ENCODE results near the gene FOXRED2. TPM values are rescaled to one million over a fixed set of nuclear protein-coding genes. Genes with fewer than 3 reads are reported as not detected.
"Not testable (repeated sequence)": the region's sequence is repeated elsewhere in the genome, so short reads cannot be mapped to it uniquely, and the experiment has no call there.

Gene FOXRED2
- 10 to 100 TPM; 15.5 to 23.4 (median 18.5) TPM for polyA plus RNA-seq (ENCODE audit: insufficient read depth in 1 of 5, insufficient read length in 5 of 5, low replicate concordance in 1 of 5)
- long read RNA-seq, donor 1, full-length matches to known transcripts, result 3 of 3 reads
- long read RNA-seq, donor 1, partial matches to known transcripts, result 0 of 3 reads
- long read RNA-seq, donor 1, other reads (novel, unspliced or antisense), result 0 of 3 reads
- long read RNA-seq, donor 2, partial matches to known transcripts, result 0 of 1 reads
- long read RNA-seq, donor 2, other reads (novel, unspliced or antisense), result 0 of 1 reads
- long read RNA-seq, donor 3, full-length matches to known transcripts, result 4 of 4 reads
- long read RNA-seq, donor 3, partial matches to known transcripts, result 0 of 4 reads
- long read RNA-seq, donor 3, other reads (novel, unspliced or antisense), result 0 of 4 reads
- long read RNA-seq, donor 4, result 0 reads
- long read RNA-seq, donor 5, partial matches to known transcripts, result 0 of 1 reads
- long read RNA-seq, donor 5, other reads (novel, unspliced or antisense), result 0 of 1 reads
- long read RNA-seq, donor 6, full-length matches to known transcripts, result 3 of 3 reads
- long read RNA-seq, donor 6, partial matches to known transcripts, result 0 of 3 reads
- long read RNA-seq, donor 6, other reads (novel, unspliced or antisense), result 0 of 3 reads
- long read RNA-seq, donor 7, partial matches to known transcripts, result 0 of 3 reads
- long read RNA-seq, donor 7, other reads (novel, unspliced or antisense), result 0 of 3 reads
- long read RNA-seq, donor 8, partial matches to known transcripts, result 0 of 1 reads
- long read RNA-seq, donor 8, other reads (novel, unspliced or antisense), result 0 of 1 reads

DNA sequence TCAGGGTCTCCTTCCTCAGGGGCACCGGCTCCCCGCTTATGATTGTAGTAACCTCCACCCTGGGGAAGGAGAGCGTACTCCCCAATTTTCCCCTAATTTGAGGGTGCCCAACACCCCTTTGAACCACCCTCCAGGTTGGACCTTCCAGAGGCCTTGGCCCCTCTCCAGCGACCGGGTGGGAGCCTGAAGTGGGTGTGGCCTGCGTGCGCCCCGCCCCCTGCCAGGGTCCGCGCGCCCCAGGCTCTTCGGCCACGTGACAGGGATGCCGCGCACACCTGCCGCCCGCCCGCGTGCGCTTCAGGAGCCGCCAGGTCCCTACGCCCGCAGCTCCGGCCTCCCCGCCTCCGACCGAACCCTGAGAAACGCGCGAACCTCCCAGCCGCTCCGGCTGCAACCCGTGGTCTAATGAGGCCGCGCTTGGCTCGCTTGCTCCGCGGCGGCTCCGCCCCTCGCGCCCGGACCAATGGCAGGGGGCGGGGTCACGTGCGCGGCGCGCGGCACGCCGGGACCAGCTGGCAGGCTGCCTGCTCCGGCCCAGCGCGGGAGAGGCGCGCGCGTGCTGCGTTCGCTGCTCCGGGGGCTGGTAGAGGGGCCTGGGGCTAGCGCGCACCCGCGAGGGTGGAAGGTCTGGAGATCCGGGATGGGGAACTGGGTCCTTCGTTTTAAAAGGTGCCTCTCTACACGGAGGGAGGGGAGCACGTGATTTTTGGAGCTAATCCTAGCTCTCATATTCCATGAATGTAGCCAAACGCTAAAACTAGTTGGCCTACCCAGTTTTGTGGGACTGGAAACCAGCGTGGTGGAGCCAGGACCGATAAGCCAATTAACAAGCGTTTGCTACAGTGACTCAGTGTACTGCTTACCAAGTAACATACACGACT, at the start of gene FOXRED2:
TSS of gene FOXRED2 (minus strand) at position 404 of the 881 bp plus-strand sequence. CDS start 618 bp downstream, outside the sequence.
- peak; percentile 86 to 87 for DNase-seq

DNA sequence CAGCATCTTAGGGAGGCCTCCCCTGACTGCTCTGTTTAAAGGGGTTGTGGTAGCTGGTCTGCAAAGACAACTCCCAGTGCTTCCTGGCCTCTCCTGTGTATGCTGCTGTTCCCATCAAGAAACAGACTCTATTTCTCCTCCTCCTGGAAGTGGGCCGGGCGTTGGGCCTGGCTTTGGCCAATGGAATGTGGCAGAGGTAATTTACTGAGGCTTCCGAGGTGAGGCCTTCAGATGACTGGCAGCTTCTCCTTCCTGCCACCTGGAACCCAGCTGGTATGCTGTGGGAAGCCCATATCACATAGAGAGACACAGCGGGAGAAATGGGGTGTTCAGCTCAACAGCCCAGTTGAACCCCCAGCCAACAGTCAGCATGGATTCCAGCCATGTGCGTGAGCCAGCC, 47.3 kb upstream of the FOXRED2 start:
- no peak for DNase-seq

DNA sequence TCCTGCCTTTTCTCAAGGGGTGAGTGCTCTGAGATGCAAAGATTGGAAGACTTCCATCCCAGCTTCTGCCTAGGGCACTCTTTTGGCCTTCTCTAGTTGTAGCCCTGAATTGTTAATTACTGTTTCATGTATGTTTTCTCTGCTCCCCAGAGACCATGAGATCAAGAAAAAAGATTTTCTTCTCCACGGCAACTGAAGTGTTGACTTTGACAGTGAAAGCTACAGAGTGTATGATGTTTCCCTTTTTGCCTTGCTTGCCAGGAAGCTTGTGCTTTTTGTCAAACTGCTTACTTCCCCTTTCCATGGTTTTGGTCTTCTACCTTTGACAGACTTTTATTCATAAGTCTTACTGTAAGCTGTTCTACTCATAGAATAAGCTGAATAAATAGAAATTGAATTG, 45.4 kb upstream of the FOXRED2 start:
- no peak for DNase-seq

DNA sequence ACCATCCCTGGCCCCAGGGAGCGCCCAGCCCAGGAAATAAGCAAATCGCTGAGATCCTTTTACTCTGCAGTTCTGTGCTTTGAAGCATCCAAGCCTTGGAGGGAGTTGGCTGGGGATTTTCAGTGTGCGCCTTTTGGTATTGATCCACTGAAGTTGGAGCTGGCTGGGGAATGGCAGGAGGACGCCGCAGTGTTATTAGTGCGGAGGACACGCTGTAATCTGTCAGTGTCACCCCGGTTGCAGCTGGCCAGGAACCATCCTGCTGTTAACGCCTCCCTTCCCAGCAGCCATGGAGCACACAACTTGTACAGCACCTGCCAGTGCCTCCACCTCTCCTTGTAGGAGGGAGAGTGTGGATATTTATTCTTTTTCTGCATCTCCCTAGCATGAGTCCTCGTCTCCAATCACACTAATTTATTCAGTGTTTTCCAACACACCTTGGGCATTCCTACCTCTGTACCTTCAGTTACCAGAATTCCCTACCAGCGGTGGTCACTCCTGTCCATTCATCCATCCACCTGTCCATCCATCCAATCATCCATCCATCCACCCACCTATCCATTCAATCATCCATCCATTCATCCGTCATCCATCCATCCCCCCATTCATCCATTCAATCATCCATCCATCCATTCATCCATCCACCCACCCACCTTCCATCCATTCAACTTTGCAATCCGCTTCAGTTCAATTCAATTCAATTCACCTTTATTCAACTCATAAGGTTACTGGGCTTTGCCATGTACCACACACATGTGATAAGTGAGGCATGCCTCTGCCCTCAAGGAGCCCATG, 44.1 kb upstream of the FOXRED2 start:
- no peak for DNase-seq

DNA sequence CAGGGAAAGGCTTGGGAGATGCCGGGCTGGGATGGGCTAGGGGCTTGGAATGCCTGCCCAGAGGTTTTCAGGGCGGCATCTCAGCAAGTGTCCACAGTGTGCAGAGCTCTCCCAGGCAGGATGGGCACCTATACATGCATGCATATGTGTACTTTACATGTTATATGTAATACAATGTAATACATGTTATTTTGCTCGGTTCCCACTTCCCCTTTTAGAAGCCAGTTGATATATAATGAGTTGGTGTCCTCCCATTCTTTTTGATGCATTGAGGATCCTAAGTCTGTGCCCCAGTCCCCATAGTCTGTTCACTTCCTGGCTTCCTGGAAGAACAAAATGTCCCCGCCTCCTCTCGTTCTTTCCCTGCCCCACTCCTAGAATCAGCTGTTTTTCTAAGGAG, 42.2 kb upstream of the FOXRED2 start:
- DNase-seq, result no peak

DNA sequence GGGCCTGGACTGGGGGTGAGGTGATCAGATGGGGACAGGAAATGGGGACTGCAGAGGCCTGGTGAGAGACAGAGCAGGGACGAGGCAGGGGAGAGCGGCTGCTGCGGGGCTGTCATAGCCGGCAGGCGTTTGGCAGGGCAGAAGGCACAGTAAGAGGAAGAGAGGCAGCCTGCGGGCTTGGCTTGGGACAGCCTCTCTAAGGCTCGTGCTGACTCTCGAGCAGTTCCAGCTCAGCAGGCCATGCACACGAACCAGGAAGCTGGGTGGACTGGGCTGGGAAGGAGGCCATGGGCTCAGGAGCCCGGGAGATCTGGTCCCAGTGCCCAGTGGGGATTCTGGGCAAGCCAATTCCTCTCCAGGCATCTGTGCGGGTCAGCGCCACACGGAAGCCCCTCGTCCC, 41.8 kb upstream of the FOXRED2 start:
- DNase-seq, result no peak

DNA sequence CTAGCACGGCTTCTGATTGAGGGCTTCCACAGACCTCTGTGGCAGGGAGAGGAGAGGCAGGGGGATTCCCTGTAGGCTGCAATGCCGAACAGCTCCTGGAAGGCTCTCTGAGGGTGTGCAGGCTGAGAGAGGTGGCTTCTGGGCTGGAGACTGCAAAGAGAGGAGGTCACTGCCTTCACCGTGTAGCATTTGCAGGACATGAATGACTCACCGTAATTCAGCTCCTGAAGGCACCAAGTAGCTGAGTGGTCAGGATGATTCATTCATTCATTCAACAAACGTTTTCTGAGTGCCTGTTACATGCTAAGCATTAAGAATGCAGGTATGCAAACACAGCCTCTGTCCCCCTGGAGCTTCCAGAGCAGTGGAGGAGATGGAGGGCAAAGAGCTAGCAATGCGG, 40.1 kb upstream of the FOXRED2 start:
- no peak for DNase-seq

DNA sequence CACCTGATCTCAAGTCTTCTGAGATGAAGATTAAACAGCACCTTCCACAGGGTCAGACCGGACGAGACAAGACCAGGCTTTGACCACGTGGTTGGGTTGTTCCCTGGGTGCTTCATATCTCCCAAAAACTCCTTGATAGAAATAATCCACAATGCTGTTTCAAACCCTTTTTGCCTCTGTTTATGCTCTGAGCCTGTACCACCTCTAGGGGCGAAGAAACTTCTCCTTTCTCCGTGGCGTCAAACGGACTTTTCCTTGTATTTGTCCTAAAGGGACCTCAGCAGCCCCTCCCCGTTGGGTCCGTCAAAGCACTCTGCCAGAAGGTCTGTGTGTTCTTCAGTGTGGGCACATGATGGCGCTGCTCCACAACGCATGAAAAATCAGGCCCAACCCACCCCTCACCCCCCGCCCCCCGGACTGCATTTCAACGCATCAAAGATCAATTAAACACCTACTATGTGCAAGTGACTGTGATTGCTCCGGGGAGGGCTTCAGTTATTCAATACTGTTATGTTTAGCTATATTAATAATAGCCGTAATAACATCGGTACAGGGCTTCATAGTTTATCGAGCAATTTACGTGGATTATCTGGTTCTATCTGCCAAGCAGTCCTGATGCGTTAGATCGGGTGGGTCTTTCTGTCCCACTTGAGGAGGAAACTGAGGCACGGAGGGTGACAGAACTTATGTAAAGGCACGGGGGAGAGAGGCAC, 39.4 kb upstream of the FOXRED2 start:
- DNase-seq, result no peak

DNA sequence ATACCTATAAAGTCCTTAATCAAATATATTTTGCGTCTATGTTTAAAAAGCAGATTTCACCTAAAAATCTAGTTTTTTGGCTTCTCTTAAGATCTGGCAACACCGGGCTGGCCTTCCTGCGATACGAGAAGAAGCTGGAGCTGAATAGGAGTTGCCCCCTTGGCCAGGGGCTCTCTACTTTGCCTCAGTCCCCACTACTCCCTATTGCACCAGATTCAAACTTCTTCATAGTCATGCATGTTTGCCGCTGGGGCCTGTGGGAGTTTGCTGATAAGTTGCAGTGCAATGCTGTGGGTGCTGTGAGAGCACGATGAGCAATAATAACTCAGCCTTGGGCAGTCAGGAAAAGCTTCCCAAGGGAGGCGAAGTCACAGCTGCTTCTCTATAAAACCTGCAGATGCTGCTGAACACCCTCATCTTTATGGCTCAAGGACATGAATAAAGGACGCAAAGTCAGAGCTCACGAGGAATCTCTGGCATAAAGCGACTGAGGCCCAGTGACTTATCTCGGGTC, 37.3 kb upstream of the FOXRED2 start:
- DNase-seq, result no peak

DNA sequence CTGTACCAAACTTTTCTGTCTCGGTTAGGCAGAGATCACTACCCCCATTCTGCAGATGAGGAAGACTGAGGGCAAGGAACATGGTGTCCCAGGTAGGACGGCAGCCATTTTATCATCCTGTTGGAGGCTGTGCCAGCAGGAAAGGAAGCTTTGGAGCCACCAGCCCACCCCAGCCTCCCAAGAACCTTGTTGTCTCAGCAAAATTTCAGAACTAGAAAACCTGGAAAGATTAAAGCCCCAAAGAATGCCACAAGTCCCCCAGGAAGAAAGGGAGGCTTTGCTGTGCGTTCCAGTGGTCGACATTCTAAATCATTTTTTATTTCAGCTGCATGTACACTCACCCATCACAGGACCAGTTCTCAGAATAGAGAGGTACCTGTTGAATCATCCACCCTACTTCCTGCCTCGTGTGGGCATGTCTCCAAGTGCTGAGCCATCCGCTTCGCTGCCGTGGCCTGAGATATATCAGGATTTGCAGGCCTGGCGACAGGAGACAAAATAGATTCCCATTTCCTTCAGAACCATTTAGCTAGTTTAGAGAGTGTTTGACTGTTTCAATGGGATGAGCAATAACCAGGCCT, 35.1 kb upstream of the FOXRED2 start:
- DNase-seq, result no peak

DNA sequence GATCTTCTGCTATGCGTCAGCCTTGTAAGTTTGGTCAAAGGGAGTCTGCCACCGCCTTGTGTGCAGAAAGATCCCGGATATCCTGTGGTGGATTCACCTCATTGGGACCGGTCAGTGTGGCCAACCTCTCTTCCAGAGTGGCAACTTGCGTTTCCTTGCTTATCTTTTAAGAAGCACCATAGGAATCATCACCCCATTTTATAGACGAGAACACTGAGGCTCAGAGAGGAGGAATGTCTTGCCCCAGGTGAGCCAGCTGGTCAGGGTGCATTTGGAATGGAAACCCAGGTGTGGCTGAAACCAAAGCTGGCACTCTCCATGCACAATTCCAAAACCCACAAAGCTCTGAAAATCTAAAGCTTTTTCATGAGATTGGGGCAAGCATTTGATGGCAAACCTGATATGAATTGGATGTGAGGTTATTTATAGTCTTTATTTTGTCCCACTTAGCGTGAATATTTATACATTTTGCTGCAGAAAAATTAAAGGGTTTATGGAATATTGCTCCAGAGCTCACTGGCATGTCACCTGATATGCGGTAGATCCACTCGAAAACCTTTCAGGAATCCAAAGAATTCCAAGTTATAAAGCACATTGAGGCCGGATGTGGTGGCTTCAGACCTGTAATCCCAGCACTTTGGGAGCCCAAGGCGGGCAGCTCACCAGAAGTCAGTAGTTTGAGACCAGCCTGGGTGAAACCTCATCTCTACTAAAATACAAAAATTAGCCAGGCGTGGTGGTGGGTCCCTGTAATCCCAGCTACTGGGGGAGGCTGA, 34.2 kb upstream of the FOXRED2 start:
- no peak for DNase-seq

DNA sequence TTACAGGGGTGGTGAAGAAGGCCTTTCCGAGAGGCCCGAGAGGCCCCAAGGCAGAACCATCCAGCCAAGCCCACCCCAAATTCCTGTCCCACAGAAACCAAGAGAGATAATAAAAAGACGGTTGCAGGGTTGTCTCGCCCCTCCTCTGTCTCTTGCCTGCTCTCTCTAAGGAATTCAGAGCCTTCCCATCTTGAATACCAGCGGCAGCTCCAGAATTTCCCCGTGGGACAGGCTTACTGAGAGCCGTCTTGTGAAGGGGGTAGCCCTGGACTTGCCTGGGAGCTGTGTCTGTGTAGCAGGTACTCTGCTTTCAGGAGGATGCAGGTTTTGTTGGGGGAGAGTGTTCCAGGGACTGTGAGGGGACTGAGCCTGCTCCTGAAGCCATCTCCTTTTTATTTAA, 31.7 kb upstream of the FOXRED2 start:
- DNase-seq, result no peak

DNA sequence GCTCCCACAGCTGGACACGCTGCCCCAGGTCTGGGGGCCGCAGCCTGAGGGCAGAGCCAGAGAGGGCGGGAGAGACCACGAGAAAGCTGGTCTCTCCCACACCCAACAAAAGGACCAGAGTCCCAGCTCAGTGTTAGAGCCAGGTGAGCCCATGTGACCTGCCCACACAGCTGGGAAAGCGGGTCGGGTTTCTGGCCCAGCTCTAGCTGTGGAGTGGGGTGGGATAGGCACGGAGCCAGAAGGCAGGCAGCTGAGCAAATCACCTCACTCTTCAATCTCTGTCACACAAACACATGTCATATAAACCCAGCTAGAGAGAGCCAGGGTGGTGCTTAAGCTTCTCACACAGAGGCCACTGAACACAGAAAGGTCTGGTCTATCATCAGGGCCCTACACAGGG, 29.9 kb upstream of the FOXRED2 start:
- DNase-seq, result no peak

DNA sequence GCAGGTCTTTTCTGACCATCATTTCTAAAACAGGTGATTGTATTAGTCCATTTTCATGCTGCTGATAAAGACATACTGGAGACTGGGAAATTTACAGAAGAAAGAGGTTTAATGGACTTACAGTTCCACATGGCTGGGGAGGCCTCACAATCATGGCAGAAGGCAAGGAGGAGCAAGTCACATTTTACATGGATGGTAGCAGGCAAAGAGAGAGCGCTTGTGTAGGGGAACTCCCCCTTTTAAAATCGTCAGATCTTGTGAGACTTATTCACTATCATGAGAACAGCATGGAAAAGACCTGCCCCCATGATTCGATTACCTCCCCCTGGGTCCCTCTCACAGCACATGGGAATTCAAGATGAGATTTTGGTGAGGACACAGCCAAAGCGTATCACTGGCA, 26.5 kb upstream of the FOXRED2 start:
- not testable (repeated sequence) for DNase-seq

DNA sequence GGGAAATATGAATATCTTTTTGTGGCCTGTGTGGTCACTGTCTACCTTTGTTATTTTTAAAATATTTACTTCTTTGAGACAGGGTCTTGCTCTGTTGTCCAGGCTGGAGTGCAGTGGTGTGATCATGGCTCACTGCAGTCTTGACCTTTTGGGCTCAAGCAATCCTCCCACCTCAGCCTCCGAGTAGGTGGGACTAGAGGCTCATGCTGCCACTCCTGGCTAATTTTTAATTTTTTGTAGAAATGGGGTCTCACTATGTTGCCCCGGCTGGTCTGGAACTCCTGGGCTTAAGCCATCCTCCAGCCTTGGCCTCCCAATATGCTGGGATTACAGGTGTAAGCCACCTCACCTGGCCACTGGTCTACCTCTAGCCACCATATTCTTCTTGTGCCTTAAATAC, 25.6 kb upstream of the FOXRED2 start:
- DNase-seq, result no peak

DNA sequence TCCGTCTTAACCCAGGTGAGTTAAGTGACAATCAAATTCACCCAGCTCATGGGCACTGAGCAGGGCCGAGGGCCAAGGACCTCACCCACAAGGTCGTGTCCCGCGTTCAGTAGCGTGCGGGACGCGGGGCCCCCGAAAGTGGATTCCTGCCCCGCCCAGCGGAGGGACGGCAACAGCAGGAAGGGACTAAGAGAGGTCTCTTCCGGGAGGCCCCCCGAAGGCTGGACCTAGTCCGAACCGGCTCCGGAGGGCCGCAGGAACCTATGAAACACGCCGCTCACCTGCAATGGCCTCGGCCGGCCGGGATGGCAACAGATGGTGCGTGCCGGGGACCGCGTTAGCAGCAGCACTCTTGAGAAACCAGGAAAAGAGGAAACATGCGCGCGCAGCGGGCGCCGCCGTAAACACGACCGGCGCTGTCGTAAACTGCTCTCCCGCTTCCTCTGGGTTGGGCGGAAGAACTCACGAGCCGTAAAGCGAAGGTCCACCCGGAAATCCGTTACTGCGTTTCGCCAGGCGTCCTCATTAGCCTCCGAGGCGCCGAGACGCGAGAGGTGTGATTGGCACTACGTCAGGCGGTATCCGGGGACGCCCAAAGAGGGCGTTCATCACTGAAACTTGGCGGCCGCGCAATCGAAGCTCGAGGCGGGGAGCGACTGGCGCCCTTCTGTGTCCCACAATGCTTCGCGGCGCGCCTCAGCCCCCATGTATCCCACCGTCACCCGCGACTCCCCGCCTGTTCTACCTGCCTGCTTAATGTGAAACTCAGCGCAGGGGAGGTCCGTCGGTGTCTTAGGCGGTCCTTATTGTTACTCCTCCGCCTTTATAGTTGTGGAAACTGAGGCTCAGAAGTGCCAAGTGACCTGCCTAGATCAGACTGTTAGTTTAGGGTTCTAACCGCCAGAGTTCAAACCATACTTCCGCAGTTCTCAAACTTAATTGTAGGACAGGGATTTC, 22.2 kb upstream of the FOXRED2 start, which contains the start of gene EIF3D:
TSS of gene EIF3D (minus strand) at position 372 of the 957 bp plus-strand sequence. CDS start 3,045 bp downstream, outside the sequence.
- peak; percentile 98 for DNase-seq

DNA sequence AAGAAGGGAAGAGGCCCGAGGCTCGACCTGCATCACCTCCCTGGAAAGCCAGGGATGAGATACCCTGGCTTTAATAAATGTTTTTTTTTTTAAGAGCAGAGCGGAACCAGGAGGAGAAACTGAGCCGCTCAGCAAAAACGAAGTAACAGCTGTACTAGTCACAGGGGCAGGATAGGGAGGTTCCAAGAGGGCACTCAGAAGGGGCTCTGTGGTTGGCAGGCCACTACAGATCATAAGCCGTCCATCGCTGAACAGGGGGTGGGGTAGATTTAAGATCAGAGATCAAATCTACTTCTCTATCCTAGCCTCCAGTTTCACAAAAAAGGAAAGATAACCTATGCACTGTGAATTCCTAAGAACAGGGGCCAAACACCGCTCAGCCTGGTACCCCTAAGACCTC, 21.5 kb upstream of the FOXRED2 start:
- DNase-seq, result no peak

DNA sequence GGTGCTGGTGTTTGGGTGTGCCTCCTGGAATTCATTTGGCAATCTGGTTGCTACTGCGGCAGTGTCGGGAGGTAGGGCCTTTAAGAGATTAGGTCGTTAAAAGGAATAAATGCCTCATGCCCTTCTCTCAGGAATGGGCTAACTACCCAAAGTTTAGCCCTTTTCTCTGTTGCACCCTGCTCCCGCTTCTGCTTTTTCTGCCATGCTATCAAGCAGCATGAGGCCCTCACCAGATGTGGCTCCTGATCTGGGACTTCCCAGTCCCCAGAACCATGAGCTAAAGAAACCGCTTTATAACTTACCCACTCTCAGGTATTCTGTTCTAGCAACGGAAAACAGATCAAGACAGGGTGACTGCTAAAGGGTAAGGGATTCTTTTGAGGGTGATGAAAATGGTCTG, 15.8 kb upstream of the FOXRED2 start:
- DNase-seq, result no peak

Data from right lung (tissue), 10 donors.